Cerebellar nuclear complex (tissue), 1 donor: ENCODE results near the gene TMEM221.

ENCODE experiments used
- DNase-seq, 2 experiments: peaks; one replicate each; lab custom pipeline; 2025; lab: John Stamatoyannopoulos, UW

TMEM221 gene

DNA sequence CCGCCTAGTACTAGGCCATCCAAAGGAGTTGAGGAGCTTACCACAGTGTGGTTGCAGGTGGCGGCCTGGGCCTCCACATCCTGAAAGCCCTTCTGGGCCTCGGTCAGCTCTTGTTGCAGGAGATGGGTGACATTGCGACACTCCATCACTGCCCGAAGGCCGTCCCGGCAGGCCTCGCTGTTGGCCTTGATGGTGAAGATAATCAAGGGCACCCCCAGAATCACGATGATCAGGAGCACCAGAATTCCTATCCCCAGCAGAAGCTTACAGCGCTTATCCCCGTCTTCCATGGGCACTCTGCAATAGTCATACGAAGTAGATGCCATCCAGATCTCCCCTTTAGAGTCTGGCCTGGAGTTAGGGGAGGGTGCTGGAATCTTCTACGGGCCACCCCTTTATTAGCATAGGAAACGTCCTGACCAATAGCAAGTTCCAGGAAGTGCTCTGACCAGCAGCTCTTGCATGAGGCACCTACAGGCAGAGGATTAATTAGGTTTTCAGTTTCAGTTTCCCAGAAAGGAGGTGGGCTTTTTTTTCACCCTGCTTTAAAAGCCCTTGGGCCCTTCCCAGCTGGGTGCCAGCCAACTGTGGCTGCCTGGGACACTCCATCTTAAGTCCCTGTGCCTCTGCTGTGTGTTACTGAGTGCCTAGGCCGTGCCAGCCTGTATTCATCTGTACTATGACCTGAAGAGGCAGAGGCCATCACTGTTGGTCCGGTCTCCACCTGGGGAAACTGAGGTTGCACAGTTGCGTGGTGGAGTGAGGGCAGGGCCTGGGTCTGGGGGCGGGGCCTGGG, 43.0 kb downstream of the TMEM221 start, which contains the start of gene BST2:
Gene BST2 (minus strand): TSS at position 381 of the 796 bp plus-strand sequence. CDS start 55 bp downstream, at position 326.
- no peak for DNase-seq

DNA sequence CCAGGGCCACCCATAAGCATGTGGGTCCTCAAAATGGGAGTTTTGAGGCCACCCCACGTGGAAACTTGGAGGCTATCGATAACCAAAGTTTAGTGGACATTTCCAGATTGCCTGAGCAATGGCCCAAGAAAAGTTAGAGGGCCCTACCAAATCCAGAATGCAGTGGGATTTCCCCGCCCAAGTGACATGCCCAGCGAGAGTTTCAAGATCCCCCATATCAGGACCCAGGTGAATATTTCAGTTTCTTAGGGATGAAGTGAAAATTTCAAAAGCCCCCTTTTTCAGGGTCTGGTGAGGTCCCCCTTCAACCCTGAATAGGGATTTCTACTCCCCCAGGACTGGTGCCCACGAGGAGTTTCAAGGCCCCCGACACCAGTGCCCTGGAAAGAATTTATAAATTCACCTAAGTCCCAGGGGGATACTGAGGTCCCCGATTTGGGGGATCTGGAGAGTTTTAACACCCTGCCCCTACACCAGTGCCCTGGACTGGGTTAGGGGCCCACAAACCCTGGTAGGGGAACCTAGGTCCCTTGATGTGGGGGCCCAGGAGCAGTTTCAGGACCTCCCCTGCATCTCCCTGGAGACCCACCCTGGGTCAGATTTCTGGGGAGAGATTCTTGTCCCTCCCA, 43.7 kb downstream of the TMEM221 start:
- no peak for DNase-seq

DNA sequence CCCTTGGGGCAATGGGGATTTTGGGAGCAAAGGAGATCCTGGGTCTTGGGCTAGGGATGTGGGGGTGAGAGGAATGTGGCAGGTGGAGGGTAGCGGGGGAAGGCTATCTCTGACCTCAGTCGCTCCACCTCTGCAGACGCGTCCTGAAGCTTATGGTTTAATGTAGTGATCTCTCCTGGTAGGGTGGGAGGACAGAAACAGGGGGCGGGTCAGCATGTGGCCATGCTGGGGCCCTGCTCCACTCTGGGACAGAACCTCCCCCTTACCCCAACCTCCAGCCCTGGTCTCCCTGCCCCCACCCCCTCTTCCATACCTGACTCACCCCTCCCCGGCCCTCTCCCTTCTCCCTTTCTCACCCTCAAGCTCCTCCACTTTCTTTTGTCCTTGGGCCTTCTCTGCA, 44.5 kb downstream of the TMEM221 start:
- no peak for DNase-seq

DNA sequence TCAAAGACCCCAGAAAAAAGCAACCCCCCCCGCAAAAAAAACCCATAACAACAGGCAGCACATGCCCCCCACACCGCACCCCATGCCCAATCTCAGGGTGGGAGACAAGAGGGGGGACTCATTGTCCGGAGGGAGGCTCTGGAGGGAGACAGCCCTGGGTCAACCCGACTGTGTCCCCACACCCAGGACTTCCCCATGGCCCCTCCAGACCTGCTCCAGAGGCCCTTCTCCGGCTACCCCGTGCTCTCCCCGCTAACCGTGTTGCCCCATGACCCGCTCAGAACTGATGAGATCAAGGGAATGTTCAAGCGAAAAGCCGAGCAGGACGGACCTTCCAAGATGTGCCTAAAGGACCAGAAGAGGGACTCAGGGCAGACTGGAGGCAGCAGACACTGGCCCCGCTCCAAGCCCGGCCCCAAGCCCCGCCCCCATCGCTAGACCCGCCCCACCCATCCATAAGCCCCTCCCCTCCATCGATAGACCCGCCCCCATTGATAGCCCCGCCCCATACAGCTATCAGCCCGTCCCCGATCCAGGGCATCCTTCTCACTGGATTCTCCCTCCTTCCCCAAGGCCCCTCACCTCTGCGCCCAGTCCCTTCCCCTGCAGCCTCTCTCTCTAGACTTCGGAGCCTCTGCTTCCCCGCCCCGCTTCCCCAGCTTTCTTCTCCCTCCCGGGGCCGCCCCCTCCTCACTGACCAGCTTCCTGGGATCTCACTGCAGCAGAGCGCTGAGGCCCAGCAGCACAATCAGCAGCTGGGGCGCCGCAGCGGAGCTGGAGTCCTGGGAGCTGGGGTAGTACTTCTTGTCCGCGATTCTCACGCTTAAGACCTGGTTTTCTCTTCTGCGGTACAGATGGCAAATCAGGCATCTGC, 45.2 kb downstream of the TMEM221 start:
- no peak for DNase-seq

DNA sequence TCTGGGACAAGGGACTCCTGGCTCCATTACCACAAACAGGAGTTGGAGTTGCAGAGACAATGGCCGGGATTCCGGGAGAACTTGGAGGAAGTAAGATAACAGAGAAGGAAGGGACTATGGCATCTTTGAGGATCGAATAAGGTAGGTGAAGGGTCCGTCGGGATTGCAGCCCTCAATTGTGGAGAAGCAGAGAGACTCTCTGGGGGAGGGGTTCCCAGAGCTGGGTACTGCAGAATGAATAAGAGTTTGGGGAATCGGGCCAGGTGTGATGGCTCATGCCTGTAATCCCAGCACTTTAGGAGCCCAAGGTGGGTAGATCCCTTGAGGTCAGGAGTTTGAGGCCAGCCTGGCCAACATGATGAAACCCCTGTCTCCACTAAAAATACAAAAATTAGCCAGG, 46.8 kb downstream of the TMEM221 start:
- DNase-seq: no peak

DNA sequence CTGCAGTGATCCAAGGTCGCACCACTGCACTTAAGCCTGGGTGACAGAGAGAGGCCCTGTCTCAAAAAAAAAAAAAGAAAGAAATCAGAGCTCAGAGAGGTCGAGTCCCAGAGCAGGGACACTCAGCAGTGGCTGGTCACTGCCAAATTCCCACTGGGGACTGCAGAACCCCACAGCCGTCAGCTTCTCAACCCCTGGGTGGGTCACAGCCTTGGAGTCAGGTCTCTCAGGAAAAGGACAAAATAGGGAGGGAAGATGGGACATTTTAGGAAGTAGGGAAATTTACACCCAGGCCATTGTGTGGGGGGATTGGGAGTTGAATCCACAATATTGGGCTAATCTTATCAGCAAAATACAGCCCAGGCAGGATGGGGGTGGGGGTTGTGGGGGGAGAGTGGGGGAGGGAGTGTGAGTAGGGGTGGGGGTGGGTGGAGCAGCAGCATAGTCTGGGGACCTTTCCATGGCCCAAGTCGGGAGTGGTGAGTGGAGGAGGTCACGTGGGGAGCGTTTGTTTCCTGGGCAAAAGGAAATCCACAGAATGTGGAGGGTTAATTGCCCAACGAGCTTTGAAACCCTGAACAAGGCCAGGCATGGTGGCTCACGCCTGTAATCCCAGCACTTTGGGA, 49.5 kb downstream of the TMEM221 start:
- no peak for DNase-seq

DNA sequence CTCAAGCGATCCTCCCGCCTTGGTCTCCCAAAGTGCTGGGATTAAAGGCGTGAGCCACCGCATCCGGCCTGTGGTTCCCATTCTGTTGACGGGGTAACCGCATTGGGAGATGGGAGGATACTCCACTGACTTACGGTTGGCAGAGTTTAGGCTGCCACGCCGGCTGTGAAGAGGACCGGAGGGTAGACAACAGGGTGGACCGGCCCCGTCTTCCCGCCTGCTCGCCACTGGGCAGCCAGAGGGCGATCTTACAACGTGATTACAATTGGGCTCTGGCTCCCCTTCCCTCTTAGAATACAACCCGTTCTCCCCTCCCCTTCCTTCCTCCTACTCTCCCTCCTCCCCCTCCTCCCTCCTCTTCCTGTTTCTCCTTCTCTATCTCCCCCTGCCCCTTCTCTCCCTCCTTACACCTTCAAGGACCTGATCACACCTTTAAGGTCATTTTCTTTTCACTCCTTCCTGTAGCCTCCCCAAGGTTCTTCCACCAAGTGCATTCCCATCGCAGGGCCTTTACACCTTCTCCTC, 53.5 kb downstream of the TMEM221 start:
- DNase-seq: no peak

DNA sequence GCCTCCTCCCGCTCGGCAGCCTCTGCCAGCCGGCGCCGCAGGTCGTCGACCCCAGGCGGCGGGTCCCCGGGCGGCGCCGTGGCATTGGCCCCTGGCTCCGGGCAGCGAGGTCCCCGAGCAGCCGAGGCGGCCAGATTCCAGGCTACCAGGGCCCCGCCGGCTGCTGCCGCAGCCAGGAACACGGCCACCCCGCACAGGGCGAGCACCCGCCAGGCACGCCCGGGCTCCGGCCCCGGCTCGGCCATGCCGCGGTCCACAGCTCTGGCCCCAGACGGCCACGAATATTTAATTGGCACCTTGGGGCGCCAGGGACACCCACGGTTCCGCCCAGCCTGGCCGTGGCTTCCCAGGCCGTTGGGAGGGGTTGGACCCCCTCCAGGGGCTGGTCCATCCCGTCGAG, 54.6 kb downstream of the TMEM221 start, which contains the start of gene CCDC194:
Gene CCDC194 (minus strand): TSS at position 283 of the 400 bp plus-strand sequence. CDS start 38 bp downstream, at position 245.
- no peak for DNase-seq

DNA sequence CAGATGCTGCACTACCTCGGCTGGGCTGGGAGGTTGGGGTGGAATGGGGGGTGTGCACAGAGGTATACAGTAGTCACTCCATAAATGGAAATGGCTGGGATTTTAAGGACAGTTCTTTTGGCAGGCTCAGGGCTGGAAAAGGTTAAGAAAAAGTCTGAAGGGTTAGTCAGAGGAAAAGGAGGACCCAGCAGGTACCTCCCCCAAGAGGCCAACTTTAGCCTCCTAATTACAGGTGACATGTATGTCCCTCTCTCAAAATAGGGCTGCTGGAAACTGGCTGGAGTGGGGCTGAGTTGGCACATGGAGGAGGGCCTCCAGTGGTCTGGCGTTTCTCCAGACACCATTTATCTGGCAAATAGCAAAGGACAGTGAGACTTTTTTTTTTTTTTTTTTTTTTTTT, 55.5 kb downstream of the TMEM221 start:
- DNase-seq: no peak

DNA sequence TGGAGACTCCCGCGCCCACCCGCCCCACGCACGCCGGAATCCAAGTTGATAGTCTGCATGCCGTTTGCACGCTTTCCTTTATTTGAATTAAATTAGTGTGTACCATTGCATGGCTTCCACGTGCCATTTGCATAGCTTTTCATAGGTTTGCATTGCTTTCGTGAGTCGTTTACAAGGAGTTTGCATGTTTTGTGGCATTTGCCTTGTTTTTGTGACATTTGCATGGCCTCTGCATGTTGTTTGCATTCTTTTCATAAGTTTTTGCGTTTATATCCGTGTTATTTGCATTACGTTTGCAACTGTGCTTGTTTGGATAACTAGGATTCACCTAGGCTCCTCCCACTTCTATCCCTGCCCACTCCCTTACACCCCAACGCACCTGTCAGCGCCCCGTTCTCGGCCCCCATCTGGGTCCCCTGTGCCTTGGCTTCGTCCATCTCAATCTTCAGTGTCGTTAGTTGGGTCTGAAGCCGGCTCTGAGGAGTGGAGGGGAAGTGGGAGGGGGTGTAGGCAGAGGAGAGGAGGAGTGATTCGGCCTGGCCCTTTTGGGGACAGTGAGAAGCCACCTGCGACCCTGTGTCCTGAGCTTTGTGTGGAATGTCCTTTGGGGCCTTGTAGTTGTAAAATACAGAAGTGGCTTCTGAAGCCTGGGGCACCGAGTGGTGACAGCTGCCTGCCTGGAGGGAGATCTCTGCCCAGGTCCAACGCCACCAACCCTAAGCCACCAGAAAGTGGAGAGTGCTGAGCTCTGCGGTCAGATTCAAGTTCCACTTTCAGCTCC, 56.9 kb downstream of the TMEM221 start:
- no peak for DNase-seq

DNA sequence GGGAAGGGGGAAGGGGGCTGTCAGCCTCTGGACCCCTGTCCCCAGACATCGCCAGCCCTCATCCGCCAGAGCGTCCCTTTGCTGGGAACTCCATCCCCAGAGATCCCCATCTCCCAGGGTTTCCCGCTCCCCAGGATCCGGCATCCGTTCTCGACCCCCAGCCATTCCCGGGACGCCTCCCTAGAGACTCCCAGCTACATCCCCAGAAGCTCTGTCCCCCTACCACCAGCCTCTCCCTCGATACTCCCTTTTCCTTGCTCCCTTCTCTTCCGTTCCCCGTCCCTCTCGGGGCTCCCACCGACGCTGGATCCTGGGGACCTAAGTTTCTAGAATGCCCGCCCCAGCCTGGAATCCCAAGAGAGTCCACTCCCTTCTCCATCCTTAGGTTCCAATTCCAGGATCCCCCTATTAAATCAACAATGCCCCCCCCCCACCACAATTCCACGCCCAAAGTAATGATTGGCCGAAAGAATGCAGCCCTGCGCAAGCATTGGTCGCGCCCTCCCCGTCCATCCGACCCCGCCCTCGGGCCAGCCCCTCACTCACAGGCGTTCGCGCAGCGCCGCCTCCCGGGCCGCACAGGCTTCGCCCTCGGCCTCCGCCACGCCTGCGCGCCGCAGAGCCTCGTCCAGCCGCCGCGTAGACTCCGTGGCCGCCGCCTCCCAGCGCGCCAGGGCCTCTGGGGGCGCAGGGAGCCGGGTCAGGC, 57.6 kb downstream of the TMEM221 start:
- DNase-seq: no peak

DNA sequence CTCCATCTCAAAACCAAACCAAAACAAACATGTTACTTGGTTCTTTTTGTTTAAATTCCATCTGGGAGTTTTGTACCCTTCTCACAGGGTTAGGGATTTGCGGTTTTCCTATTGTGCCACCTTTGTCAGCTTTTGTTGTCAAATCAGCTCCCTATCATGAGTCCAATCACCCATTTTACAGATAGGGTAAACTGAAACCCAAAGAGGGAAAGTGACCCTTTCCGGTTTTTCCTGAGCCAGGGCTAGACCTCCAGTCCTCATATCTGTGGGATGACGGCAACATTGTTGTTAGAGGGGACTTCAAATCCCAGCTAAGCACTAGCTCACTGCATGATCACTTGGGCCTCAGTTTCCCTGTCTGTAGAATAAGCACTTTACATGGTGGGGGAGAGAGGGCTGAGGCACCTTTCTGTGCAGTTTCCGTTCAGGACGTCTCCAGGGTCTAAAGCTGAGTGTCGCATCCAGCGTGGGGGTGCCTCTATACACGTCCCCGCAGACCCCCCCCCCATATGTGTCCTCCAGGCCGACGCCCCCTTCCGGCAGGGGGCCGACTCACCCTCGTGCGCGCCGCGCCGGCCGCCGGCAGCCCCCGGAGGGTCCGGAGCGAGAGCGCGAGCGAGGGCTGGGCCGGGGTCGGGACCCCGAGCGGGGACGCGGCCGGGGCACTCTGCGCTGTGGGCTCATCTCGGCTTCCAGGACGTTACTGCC, 58.4 kb downstream of the TMEM221 start:
- no peak for DNase-seq

DNA sequence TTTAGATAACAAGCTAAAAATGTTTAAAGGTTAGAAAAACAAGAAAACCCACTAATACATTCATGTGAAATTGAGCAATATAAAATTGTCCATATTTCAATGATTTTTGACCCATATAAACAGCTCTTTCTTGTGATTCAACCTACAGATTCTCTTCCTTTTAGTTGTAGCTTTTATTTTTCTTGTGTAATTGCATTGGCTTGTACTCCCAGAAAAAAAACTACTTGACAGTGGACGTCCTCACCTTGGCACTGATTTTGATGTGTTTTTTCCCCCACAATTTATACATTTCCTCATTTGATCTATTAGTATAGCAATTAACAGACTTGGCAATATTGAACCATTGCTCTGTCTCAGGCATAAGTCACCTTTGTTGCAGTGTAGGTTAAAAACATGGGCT, 59.2 kb downstream of the TMEM221 start:
- DNase-seq: no peak

DNA sequence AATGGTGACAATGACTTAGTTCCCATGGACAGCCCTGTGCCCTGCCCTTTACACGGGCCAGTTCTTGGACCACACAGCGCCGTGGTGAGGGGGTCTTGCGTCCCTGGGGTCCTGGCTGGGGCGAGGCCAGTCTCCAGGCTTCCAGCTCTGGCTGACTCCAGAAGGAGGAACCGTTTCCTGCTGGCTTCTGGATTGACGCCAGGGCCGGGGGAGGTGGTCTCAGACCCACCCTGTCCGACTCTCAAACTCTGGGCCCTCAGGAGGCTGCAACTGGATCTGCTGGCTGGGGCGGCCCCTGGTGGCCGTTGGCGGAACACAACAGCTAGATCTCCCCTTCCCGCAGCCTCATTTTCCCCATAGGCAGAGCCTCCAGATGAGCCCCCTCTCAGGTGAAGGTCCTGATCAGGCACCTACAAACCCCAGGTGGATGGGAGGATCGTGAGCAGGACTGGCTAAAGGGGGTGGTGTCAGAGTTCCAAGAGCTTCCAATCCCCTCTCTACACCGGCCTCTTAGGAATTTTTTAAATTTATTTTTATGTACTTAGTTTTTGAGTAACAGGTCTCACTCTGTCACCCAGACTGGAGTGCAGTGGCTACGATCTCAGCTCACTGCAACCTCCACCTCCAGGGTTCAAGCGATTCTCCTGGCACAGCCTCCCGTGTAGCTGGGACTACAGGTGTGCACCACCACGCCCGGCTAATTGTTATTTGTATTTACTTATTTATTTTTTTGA, 62.4 kb downstream of the TMEM221 start:
- no peak for DNase-seq
